HEK293 (cell line): Measurements from ENCODE around the gene JCHAIN.

Source experiments
- FEZF1 ChIP-seq: fragments of 450-650 bp; formaldehyde crosslinking; IDR thresholded peaks from 2 replicates; pipeline ENCODE4 v1.5.1; 2016; ENCODE audit warnings: missing biosample characterization, missing genetic modification characterization
- KLF9 ChIP-seq: fragments of 450-650 bp; formaldehyde crosslinking; IDR thresholded peaks from 2 replicates; pipeline ENCODE4 v1.5.1; 2016; ENCODE audit warnings: missing biosample characterization, missing genetic modification characterization, low read depth
- PATZ1 ChIP-seq: fragments of 450-650 bp; formaldehyde crosslinking; IDR thresholded peaks from 2 replicates; pipeline ENCODE4 v1.5.1; 2016; ENCODE audit warnings: missing biosample characterization, missing genetic modification characterization
- REST ChIP-seq: fragments of 450-650 bp; formaldehyde crosslinking; IDR thresholded peaks from 2 replicates; pipeline ENCODE4 v1.5.1; 2016; ENCODE audit warnings: missing biosample characterization, missing genetic modification characterization
- TCF7L2 ChIP-seq: IDR thresholded peaks from 2 replicates; pipeline ENCODE4 v1.6.1; 2011; ENCODE audit warnings: low read depth, mild to moderate bottlenecking, inconsistent platforms, low read length, moderate library complexity, borderline replicate concordance
- ZBTB17 ChIP-seq: fragments of 450-650 bp; formaldehyde crosslinking; IDR thresholded peaks from 2 replicates; pipeline ENCODE4 v1.5.1; 2016; ENCODE audit warnings: missing biosample characterization, missing genetic modification characterization
- ZBTB7A ChIP-seq: fragments of 450-650 bp; formaldehyde crosslinking; IDR thresholded peaks from 2 replicates; pipeline ENCODE4 v1.5.1; 2016; ENCODE audit warnings: low read depth, missing biosample characterization, missing genetic modification characterization
- ZNF202 ChIP-seq: fragments of 450-650 bp; formaldehyde crosslinking; IDR thresholded peaks from 2 replicates; pipeline ENCODE4 v1.5.1; 2016; ENCODE audit warnings: missing biosample characterization, missing genetic modification characterization, borderline replicate concordance
- ZNF274 ChIP-seq, 2 experiments: fragments of 200-500 bp in 1 of 2; fragments of 450-650 bp in 1 of 2; sonication (Bioruptor generic) in 1 of 2; formaldehyde crosslinking in 1 of 2; IDR thresholded peaks; 2 replicates each; pipeline versions ENCODE4 v1.5.1 to v1.6.1; 2014 to 2016; ENCODE audit warnings: borderline replicate concordance in 1 of 2, inconsistent platforms in 1 of 2, low read length in 1 of 2, missing biosample characterization in 1 of 2, missing genetic modification characterization in 1 of 2
- ZNF362 ChIP-seq: fragments of 450-650 bp; formaldehyde crosslinking; IDR thresholded peaks from 2 replicates; pipeline ENCODE4 v1.5.1; 2016; ENCODE audit warnings: missing biosample characterization, missing genetic modification characterization
- ZNF37A ChIP-seq: fragments of 450-650 bp; IDR thresholded peaks from 2 replicates; pipeline ENCODE4 v1.5.1; 2018; ENCODE audit warnings: missing biosample characterization, missing genetic modification characterization
- TF ChIP-seq, protein P1 (sequence below): fragments of 450-650 bp; formaldehyde crosslinking; IDR thresholded peaks from 2 replicates; pipeline ENCODE4 v1.5.1; 2016; ENCODE audit warnings: missing biosample characterization, missing genetic modification characterization

GRCh38 chr4:70637239-70637913 lies 28.9 kb downstream of the JCHAIN start:
- TF ChIP-seq, protein P1, sequence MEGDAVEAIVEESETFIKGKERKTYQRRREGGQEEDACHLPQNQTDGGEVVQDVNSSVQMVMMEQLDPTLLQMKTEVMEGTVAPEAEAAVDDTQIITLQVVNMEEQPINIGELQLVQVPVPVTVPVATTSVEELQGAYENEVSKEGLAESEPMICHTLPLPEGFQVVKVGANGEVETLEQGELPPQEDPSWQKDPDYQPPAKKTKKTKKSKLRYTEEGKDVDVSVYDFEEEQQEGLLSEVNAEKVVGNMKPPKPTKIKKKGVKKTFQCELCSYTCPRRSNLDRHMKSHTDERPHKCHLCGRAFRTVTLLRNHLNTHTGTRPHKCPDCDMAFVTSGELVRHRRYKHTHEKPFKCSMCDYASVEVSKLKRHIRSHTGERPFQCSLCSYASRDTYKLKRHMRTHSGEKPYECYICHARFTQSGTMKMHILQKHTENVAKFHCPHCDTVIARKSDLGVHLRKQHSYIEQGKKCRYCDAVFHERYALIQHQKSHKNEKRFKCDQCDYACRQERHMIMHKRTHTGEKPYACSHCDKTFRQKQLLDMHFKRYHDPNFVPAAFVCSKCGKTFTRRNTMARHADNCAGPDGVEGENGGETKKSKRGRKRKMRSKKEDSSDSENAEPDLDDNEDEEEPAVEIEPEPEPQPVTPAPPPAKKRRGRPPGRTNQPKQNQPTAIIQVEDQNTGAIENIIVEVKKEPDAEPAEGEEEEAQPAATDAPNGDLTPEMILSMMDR (tag by site-specific recombination) = no peak
- TF ChIP-seq ZNF274 (IDR thresholded peaks at IDR 0.05; ENCODE audit: low read length) = no peak
- no peak for TF ChIP-seq ZNF274 (tag by site-specific recombination; IDR thresholded peaks at IDR 0.05; ENCODE audit: borderline replicate concordance)
- TF ChIP-seq ZNF202 (tag by site-specific recombination) = no peak
- no peak for TF ChIP-seq TCF7L2
- TF ChIP-seq ZNF37A (tag by site-specific recombination) = no peak
- no peak for TF ChIP-seq PATZ1 (tag by site-specific recombination)
- no peak for TF ChIP-seq FEZF1 (tag by site-specific recombination)
- TF ChIP-seq KLF9 = no peak
- no peak for TF ChIP-seq REST (tag by site-specific recombination)
- no peak for TF ChIP-seq ZBTB17 (tag by site-specific recombination)
- no peak for TF ChIP-seq ZNF362
- TF ChIP-seq ZBTB7A (tag by site-specific recombination) = no peak
